BJ (cell line): Measurements from ENCODE around the gene HS6ST3. TPM values are rescaled to one million over a fixed set of nuclear protein-coding genes. Genes with fewer than 3 reads are reported as not detected.

Experiments used
- CTCF ChIA-PET: fragments of 350-600 bp; formaldehyde crosslinking; extraction: SDS; loops from one replicate; lab custom pipeline; 2021; ENCODE audit warnings: antibody characterized with exemption, inconsistent platforms; lab: Yijun Ruan, JAX
- POLR2A ChIA-PET: fragments of 300-600 bp; sonication (Branson Sonifier 250); formaldehyde crosslinking; extraction: SDS; loops from one replicate; lab custom pipeline; 2021; ENCODE audit warnings: antibody characterized with exemption; lab: Charles Lee
- DNase-seq: peaks from one replicate; pipeline ENCODE4 v3.0.0-alpha.2; 2011; ENCODE audit warnings: low read depth
- H3K27me3 ChIP-seq: 2 replicates; pipeline ENCODE4 v1.6.0; 2011; ENCODE audit warnings: low read length; ENCODE audit not compliant: control insufficient read depth, insufficient read depth
- H3K36me3 ChIP-seq: 2 replicates; pipeline ENCODE4 v1.5.1; 2011; ENCODE audit warnings: low read length; ENCODE audit not compliant: control insufficient read depth, insufficient read depth
- H3K4me3 ChIP-seq: 2 replicates; pipeline ENCODE4 v1.5.1; 2011; ENCODE audit warnings: low read depth, mild to moderate bottlenecking, control low read depth, low read length
- polyA plus RNA-seq: library from polyadenylated mRNA; depleted of rRNA; stranded (reverse); fragments of >200 nt; gene quantifications from 2 replicates; pipeline ENCODE4 v1.2.3, GENCODE V29; 2011
- TF ChIP-seq, protein P1 (sequence below): IDR thresholded peaks from 2 replicates; pipeline ENCODE4 v1.5.1; 2011; ENCODE audit warnings: low read depth, mild to moderate bottlenecking, control low read depth, inconsistent platforms, low read length, moderate library complexity; ENCODE audit not compliant: insufficient read depth

The HS6ST3 gene
- polyA plus RNA-seq, 1 experiment = not detected

GRCh38 chr13:96690998-96691397 is 601.1 kb downstream of the HS6ST3 start:
- no peak for DNase-seq
- TF ChIP-seq, protein P1, sequence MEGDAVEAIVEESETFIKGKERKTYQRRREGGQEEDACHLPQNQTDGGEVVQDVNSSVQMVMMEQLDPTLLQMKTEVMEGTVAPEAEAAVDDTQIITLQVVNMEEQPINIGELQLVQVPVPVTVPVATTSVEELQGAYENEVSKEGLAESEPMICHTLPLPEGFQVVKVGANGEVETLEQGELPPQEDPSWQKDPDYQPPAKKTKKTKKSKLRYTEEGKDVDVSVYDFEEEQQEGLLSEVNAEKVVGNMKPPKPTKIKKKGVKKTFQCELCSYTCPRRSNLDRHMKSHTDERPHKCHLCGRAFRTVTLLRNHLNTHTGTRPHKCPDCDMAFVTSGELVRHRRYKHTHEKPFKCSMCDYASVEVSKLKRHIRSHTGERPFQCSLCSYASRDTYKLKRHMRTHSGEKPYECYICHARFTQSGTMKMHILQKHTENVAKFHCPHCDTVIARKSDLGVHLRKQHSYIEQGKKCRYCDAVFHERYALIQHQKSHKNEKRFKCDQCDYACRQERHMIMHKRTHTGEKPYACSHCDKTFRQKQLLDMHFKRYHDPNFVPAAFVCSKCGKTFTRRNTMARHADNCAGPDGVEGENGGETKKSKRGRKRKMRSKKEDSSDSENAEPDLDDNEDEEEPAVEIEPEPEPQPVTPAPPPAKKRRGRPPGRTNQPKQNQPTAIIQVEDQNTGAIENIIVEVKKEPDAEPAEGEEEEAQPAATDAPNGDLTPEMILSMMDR = no peak
- Histone ChIP-seq H3K36me3 (no peaks in the 10 kb centered on the region), H3K27me3 (no peaks in the 10 kb centered on the region), H3K4me3 (no peak overlapping the region)
- ChIA-PET CTCF (no interaction called here), POLR2A (no interaction called here)

- CTCF ChIA-PET = no interaction called here
- Histone ChIP-seq H3K36me3 (no peaks in the 10 kb centered on the region), H3K27me3 (no peaks in the 10 kb centered on the region), H3K4me3 (no peak overlapping the region)
- no peak for DNase-seq
- POLR2A ChIA-PET = no interaction called here
- TF ChIP-seq, protein P1 = no peak
Observed at GRCh38 chr13:96696389-96696900, 606.5 kb downstream of the HS6ST3 start.

DNA sequence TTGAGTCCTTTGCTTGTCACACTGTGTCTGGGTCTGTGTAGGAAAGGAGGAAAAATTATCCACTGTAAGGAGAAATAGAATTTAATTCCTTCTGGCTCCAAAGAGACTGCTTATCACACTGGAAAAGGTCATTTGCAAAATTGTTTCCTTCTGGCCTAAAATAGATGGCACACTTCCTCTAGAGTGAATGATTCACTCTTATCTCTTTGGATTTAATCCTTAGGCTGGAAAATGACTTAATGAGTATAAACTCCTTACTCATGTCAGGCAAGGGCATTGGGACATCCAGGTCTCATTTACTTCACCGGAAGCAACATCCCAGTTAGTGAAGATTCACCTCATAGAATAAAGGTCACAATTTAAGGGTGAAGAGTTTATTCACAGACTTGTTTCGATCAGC is 610.8 kb downstream of the HS6ST3 start:
- POLR2A ChIA-PET = no interaction called here
- Histone ChIP-seq H3K36me3 (no peaks in the 10 kb centered on the region), H3K4me3 (no peak overlapping the region), H3K27me3 (no peaks in the 10 kb centered on the region)
- TF ChIP-seq, protein P1 = no peak
- no peak for DNase-seq
- CTCF ChIA-PET = no interaction called here

GRCh38 chr13:96707146-96707545 is 617.2 kb downstream of the HS6ST3 start:
- TF ChIP-seq, protein P1 = no peak
- Histone ChIP-seq H3K36me3 (no peaks in the 10 kb centered on the region), H3K27me3 (no peaks in the 10 kb centered on the region), H3K4me3 (no peak overlapping the region)
- DNase-seq = no peak
- ChIA-PET CTCF (no interaction called here), POLR2A (no interaction called here)

DNA sequence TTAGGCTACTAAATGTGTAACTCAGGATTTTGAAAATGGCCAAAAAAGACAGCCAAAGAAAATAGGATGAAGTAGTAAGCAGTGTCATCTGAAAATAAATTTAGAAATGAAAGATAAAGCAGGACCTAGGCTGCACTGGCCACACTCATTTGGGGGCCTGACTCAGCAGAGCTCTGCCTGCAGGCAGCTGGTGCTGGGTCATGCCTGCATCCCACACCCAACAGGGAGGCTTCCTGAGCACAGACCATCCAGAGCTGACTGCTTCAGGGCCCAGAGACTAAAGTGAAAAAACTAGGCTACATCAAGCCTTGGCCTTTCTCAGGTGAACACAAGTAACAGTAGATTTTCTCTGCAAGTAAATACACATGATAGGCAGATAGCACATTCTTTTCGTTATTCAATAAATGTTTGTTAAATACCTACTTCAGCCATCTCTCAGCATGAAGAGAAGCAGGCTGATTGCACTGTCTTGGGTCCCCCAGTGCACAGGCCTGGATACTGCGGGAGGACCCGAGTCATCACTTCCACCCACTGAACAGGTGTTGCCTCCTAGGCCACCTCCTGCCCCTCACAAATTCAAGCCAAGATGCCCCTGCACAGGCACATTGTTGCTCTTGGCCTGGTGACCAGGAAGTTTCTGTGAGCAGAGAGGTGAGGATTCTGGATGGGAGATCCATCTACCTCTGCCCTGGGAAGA is 620.4 kb downstream of the HS6ST3 start:
- no peak overlapping the region for H3K4me3 ChIP-seq
- POLR2A ChIA-PET = no interaction called here
- CTCF ChIA-PET = no interaction called here
- TF ChIP-seq, protein P1 = no peak
- H3K27me3 ChIP-seq = no peaks in the 10 kb centered on the region
- H3K36me3 ChIP-seq = no peaks in the 10 kb centered on the region
- no peak for DNase-seq
